ENCODE measurements around the gene ITGA6.

ITGA6 gene

DNA sequence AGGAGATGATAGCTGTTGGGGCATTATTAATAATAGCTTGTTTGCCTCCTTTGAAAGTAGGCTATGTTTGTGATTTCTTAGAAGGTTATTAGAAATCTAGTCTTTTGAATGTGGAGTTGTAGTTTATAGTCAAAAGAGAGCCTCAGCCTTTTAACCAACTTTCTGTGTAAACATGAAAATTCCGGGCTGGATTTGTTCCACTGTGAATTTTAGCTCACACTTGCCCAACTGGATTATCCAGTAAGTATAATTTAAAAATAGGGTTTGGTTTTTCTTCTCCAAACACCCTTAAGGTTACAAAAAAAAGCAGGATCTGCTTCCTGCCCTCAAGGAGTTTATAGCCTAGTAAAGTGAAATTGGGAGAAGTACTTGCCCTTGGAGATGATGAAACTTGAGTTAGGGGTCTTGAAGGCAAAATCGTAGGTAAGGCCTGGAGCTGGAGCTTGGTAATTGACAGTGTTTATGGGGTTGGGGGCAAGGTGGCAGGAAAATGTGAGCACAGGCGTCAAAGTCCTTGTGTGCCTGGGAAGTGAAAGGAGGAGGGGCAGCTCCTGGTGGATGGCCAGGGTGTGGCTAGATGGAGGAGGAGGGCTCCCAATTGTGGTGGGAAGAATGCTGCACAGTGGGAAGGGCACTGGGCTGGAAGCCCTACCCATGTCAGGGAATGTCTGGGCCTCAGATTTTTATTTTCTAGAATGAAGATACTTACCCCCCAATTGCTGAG, 21.3 kb downstream of the ITGA6 start:
- TF ChIP-seq, protein P1, sequence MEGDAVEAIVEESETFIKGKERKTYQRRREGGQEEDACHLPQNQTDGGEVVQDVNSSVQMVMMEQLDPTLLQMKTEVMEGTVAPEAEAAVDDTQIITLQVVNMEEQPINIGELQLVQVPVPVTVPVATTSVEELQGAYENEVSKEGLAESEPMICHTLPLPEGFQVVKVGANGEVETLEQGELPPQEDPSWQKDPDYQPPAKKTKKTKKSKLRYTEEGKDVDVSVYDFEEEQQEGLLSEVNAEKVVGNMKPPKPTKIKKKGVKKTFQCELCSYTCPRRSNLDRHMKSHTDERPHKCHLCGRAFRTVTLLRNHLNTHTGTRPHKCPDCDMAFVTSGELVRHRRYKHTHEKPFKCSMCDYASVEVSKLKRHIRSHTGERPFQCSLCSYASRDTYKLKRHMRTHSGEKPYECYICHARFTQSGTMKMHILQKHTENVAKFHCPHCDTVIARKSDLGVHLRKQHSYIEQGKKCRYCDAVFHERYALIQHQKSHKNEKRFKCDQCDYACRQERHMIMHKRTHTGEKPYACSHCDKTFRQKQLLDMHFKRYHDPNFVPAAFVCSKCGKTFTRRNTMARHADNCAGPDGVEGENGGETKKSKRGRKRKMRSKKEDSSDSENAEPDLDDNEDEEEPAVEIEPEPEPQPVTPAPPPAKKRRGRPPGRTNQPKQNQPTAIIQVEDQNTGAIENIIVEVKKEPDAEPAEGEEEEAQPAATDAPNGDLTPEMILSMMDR (conservative IDR thresholded peaks at IDR 0.05; ENCODE audit: low read length), result no peak
- H3K4me3 ChIP-seq (ENCODE audit: low read length), result no peak overlapping the region

DNA sequence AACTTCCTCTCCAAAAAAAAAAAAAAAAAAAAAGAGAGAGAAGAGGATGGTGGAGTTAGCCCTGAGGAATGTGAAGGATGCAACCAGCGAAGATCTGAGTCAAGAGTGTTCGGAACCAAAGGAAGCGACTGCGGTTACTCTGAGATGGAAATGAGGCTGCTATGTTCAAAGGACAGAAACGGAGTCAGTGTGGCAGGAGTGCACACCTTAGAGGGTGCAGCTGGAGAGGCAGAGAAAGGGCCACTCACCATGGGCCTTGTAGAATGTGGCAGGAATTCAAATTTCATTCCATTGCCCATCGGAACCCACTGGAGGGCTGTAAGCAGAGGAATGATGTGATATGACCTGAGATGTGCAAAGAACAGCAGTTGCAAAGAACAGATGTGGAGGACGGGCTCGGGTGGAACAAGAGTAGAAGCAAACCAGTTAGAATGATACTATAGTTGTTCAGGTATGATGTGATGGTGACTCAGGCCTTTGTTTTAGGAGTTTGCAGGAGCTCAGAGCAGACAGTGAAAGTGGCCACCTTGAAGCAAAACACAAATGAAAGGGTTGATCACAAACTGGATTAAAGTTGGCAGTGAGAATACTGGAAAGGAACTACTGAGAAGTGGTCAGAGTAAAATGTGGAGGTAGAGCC, 22.6 kb downstream of the ITGA6 start:
- DNase-seq (ENCODE audit: low read depth), result peak; percentile 73
- no peak overlapping the region for H3K4me3 ChIP-seq (ENCODE audit: low read length)
- TF ChIP-seq, protein P1 (conservative IDR thresholded peaks at IDR 0.05; ENCODE audit: low read length), result no peak

More for the DNA sequence above, 21.3 kb downstream of the ITGA6 start:
- no peak for DNase-seq (ENCODE audit: low read depth)

DNA sequence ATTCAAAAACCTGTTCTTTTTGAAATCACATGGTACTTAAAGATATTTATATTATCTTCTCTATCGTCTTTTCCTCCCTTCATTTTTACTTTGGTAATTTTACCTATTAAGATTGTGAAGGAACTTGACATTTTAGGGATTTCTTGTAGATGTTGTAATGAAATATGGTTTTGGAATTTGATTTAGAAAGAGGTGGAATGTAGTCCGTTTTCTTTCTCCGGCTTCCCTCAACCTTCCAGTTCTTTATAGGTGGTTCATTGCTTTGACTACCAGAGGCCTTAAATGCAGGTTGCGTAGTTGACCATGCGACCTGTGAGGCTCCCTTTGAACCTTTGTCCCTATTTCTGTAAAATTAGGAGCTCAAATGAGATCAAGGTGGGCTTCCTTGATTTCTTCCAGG, 24.5 kb downstream of the ITGA6 start:
- no peak for DNase-seq (ENCODE audit: low read depth)
- TF ChIP-seq, protein P1 (conservative IDR thresholded peaks at IDR 0.05; ENCODE audit: low read length), result no peak
- no peak overlapping the region for H3K4me3 ChIP-seq (ENCODE audit: low read length)

DNA sequence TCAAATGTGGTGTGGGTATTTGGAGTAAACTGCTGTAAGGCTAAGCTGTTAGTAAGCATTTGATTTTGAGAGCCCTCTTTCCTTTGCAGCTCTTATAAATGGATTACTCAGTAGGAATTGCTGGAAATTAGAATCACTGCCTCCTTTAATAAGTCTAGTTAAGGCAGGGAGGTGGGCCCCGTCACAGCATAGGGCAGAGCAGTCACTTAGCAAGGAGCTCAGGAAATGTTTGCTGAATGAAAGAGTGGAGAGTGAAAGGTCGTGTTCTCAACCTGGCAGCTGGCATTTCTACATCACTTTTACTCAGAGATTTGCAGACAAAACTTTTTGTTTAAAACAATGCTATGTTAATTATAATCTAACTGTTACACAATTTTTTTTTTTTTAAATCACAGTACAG, 25.5 kb downstream of the ITGA6 start:
- no peak for DNase-seq (ENCODE audit: low read depth)
- TF ChIP-seq, protein P1 (conservative IDR thresholded peaks at IDR 0.05; ENCODE audit: low read length), result no peak
- no peak overlapping the region for H3K4me3 ChIP-seq (ENCODE audit: low read length)

DNA sequence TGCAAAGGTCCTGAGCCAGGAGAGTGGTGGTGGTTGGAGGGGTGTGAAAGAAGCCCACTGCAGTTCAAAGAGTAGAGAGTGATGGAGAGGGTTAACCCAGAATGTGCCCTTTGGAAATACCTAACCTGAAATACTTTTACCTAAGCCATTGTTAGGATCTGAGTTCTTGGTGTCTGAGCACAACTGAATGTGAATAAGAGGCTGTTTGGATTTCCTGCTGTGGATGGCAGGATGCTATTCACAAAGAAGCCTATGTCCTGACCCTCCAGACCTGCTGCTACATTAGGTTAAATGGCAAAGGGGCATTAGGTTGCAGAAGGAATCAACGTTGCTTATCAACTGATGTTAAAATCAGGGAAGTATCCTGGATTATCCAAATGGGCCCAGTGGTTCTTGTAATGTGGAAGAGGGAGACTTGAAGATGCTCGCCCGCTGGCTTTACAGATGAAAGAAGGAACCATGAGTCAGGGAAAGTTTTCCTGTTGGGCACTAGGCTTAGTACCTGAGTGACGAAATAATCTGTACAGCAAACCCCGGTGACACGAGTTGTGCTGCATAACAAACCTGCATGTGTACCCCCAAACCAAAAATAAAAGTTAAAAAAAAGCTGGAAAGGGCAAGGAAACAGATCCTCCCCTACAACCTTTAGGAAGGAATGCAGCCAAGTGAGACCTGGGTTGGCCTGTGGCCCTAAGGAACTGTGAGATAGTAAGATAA, 27.2 kb downstream of the ITGA6 start:
- TF ChIP-seq, protein P1 (conservative IDR thresholded peaks at IDR 0.05; ENCODE audit: low read length), result no peak

DNA sequence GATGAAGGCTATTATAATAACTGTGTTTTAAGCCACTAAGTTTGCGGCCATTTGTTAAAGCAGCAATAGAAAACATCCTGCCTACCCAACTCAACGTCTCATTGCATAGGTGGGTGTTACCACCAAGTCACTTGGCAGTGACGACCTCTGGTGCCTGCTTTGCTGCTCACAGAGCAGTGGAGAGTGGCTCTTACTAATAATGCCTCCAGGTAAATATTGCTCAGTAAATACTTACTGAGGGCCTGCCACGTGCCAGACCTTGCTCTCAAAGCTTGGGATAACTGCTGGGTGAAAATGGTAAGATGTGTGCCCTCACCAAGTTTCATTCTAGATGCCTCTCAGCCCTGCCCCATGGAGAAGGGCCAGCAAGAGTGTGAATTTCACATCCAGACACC, 27.7 kb downstream of the ITGA6 start:
- TF ChIP-seq, protein P1 (conservative IDR thresholded peaks at IDR 0.05; ENCODE audit: low read length), result no peak
- DNase-seq (ENCODE audit: low read depth), result no peak
- no peak overlapping the region for H3K4me3 ChIP-seq (ENCODE audit: low read length)

More for the DNA sequence above, 27.2 kb downstream of the ITGA6 start:
- H3K4me3 ChIP-seq (ENCODE audit: low read length), result no peak overlapping the region
- DNase-seq (ENCODE audit: low read depth), result no peak

Data from AG10803 (cell line).